Type B pancreatic cell (in vitro differentiated cells): ENCODE data around the gene SCAMP1. TPM values are rescaled to one million over a fixed set of nuclear protein-coding genes. Genes with fewer than 3 reads are reported as not detected.

Source experiments
- DNase-seq: peaks from one replicate; pipeline ENCODE4 v3.0.0; 2021; ENCODE audit warnings: mixed read lengths; ENCODE audit not compliant: unreplicated experiment; ENCODE audit errors: extremely low spot score
- H3K27ac Mint-ChIP-seq: 2 replicates; pipeline ENCODE4 v1.8.0; 2021; ENCODE audit warnings: mild to moderate bottlenecking, mixed read lengths
- H3K27me3 Mint-ChIP-seq: 2 replicates; pipeline ENCODE4 v1.8.0; 2021; ENCODE audit warnings: mixed read lengths
- H3K36me3 Mint-ChIP-seq: 2 replicates; pipeline ENCODE4 v1.8.0; 2021; ENCODE audit warnings: mixed read lengths
- H3K4me1 Mint-ChIP-seq: one replicate; pipeline ENCODE4 v1.8.0; 2021; ENCODE audit warnings: mixed read lengths; ENCODE audit not compliant: unreplicated experiment
- H3K4me3 Mint-ChIP-seq: 2 replicates; pipeline ENCODE4 v1.8.0; 2021; ENCODE audit warnings: mild to moderate bottlenecking, mixed read lengths
- H3K9me3 Mint-ChIP-seq: 2 replicates; pipeline ENCODE4 v1.8.0; 2021; ENCODE audit warnings: mixed read lengths
- CTCF ChIP-seq: fragments of 200-600 bp; sonication (generic); conservative IDR thresholded peaks from 2 replicates; pipeline ENCODE4 v1.5.0; 2021; ENCODE audit warnings: antibody characterized with exemption, mild to moderate bottlenecking
- total RNA-seq: library from RNA; stranded (reverse); gene quantifications from 2 replicates; pipeline ENCODE4 v1.2.1, GENCODE V29; 2021; ENCODE audit warnings: low replicate concordance

The SCAMP1 gene
- total RNA-seq, 1 donor from 2014 or later = 50.8 TPM

- Mint-ChIP-seq H3K27ac (peak overlapping the region; percentile 80), H3K4me3 (no peak overlapping the region), H3K36me3 (peaks cover 28% of the 10 kb centered on the region), H3K9me3 (peaks cover 11% of the 10 kb centered on the region), H3K4me1 (peaks cover 42% of the 10 kb centered on the region), H3K27me3 (no peaks in the 10 kb centered on the region)
- TF ChIP-seq CTCF = no peak
- DNase-seq = no peak
Measured at GRCh38 chr5:78518365-78519197, 158.2 kb downstream of the SCAMP1 start.

- peak overlapping the region; percentile 80 for H3K27ac Mint-ChIP-seq
- peaks cover 24% of the 10 kb centered on the region for H3K36me3 Mint-ChIP-seq
- peaks cover 8% of the 10 kb centered on the region for H3K9me3 Mint-ChIP-seq
- H3K27me3 Mint-ChIP-seq = no peaks in the 10 kb centered on the region
- DNase-seq = no peak
- TF ChIP-seq CTCF = no peak
- no peak overlapping the region for H3K4me3 Mint-ChIP-seq
- peaks cover 48% of the 10 kb centered on the region for H3K4me1 Mint-ChIP-seq
Measured at GRCh38 chr5:78519198-78519941, 159.0 kb downstream of the SCAMP1 start.

- Mint-ChIP-seq H3K4me3 (no peak overlapping the region), H3K36me3 (peaks cover 8% of the 10 kb centered on the region), H3K9me3 (no peaks in the 10 kb centered on the region), H3K4me1 (peaks cover 47% of the 10 kb centered on the region), H3K27ac (no peak overlapping the region), H3K27me3 (no peaks in the 10 kb centered on the region)
- TF ChIP-seq CTCF = no peak
- no peak for DNase-seq
Measured at GRCh38 chr5:78521455-78521854, 161.0 kb downstream of the SCAMP1 start.

GRCh38 chr5:78522476-78523260 lies 162.3 kb downstream of the SCAMP1 start:
- TF ChIP-seq CTCF = no peak
- H3K4me1 Mint-ChIP-seq = peaks cover 51% of the 10 kb centered on the region
- no peaks in the 10 kb centered on the region for H3K36me3 Mint-ChIP-seq
- H3K27ac Mint-ChIP-seq = no peak overlapping the region
- no peaks in the 10 kb centered on the region for H3K27me3 Mint-ChIP-seq
- H3K4me3 Mint-ChIP-seq = no peak overlapping the region
- no peaks in the 10 kb centered on the region for H3K9me3 Mint-ChIP-seq
- DNase-seq = no peak

GRCh38 chr5:78523314-78524193 lies 163.1 kb downstream of the SCAMP1 start:
- H3K4me3 Mint-ChIP-seq = no peak overlapping the region
- no peaks in the 10 kb centered on the region for H3K27me3 Mint-ChIP-seq
- DNase-seq = no peak
- peaks cover 2% of the 10 kb centered on the region for H3K36me3 Mint-ChIP-seq
- no peak for TF ChIP-seq CTCF
- no peak overlapping the region for H3K27ac Mint-ChIP-seq
- H3K9me3 Mint-ChIP-seq = no peaks in the 10 kb centered on the region
- H3K4me1 Mint-ChIP-seq = peaks cover 52% of the 10 kb centered on the region
